ENCODE results near the gene TMEM167A. TPM values are rescaled to one million over a fixed set of nuclear protein-coding genes. Genes with fewer than 3 reads are reported as not detected.

Gene TMEM167A
- total RNA-seq, 6 experiments from 2014 or later, result 22.4 to 48.4 (median 39.0) TPM

GRCh38 chr5:83003791-83004190, 73.4 kb downstream of the TMEM167A start:
- Histone ChIP-seq H3K27me3 (no peaks in the 10 kb centered on the region), H3K9me3 (no peaks in the 10 kb centered on the region), H3K4me1 (no peaks in the 10 kb centered on the region), H3K36me3 (no peaks in the 10 kb centered on the region), H3K27ac (no peak overlapping the region), H3K4me3 (no peak overlapping the region)
- intact Hi-C loops (cut with DNase I), result no loop called here
- WGBS (ENCODE audit: insufficient coverage, low coverage, low lambda C conversion rate, missing lambda C conversion rate), result 64% methylated on average over 2 of the region's 2 CpGs
- no peak for TF ChIP-seq POLR2A (IDR thresholded peaks at IDR 0.05)
- TF ChIP-seq CTCF (IDR thresholded peaks at IDR 0.05), result no peak
- ATAC-seq (no peak), DNase-seq (no peak)

Small RNA genes lying within 50 kb of the gene (small RNA-seq; reads per million reads assigned to genes)
- gene SCARNA18, result 3.6 to 4.6 reads per million in 2 experiments

Other genes starting within 250 kb of the TMEM167A start
- gene XRCC4, start 153 bp upstream of the TMEM167A start, total RNA-seq, result 1 to 10 TPM; 1.6 to 4.8 (median 2.5) TPM

Data from right lobe of liver (tissue), 6 donors.